WTC11 (cell line): ENCODE measurements around the gene IL23A. TPM values are rescaled to one million over a fixed set of nuclear protein-coding genes. Genes with fewer than 3 reads are reported as not detected.

Source experiments
- ATAC-seq: fragments of 200-7000 bp; cut with Tn5 transposase; 2 replicates; pipeline ENCODE4 v1.10.0; 2021; ENCODE audit warnings: mild to moderate bottlenecking, moderate library complexity
- CTCF ChIA-PET: fragments of 300-600 bp; sonication (Branson Sonifier 250); formaldehyde crosslinking; loops from one replicate; lab custom pipeline; 2021; ENCODE audit warnings: antibody characterized with exemption; lab: Charles Lee
- POLR2A ChIA-PET: fragments of 350-600 bp; sonication (Branson Sonifier 250); formaldehyde crosslinking; loops from one replicate; lab custom pipeline; 2021; ENCODE audit warnings: antibody characterized with exemption; lab: Charles Lee
- DNase-seq: peaks from one replicate; pipeline ENCODE4 v3.0.0; 2021; ENCODE audit warnings: low spot score
- H3K27ac Mint-ChIP-seq: 2 replicates; pipeline ENCODE4 v1.8.0; 2021; ENCODE audit warnings: mixed read lengths
- H3K27me3 Mint-ChIP-seq: 2 replicates; pipeline ENCODE4 v1.8.0; 2021; ENCODE audit warnings: low read depth, mild to moderate bottlenecking, moderate library complexity, mixed read lengths
- H3K36me3 Mint-ChIP-seq: 2 replicates; pipeline ENCODE4 v1.8.0; 2021; ENCODE audit warnings: mixed read lengths
- H3K4me1 Mint-ChIP-seq: 2 replicates; pipeline ENCODE4 v1.8.0; 2022; ENCODE audit warnings: mixed read lengths
- H3K4me3 Mint-ChIP-seq: 2 replicates; pipeline ENCODE4 v1.8.0; 2021; ENCODE audit warnings: mild to moderate bottlenecking, moderate library complexity, mixed read lengths
- H3K9me3 Mint-ChIP-seq: 2 replicates; pipeline ENCODE4 v1.8.0; 2021; ENCODE audit warnings: mixed read lengths
- CREB1 ChIP-seq: sonication (generic); formaldehyde crosslinking; IDR thresholded peaks from 2 replicates; pipeline ENCODE4 v1.8.0; 2023; ENCODE audit warnings: mild to moderate bottlenecking, missing genetic modification reagents
- GABPB1 ChIP-seq: sonication (generic); formaldehyde crosslinking; IDR thresholded peaks from 2 replicates; pipeline ENCODE4 v1.8.1; 2023; ENCODE audit warnings: mild to moderate bottlenecking, missing genetic modification reagents
- GTF2I ChIP-seq: fragments of 250-450 bp; sonication (Bioruptor Pico); conservative IDR thresholded peaks from 2 replicates; pipeline ENCODE4 v1.4.0; 2021; ENCODE audit warnings: mild to moderate bottlenecking
- KAT7 ChIP-seq: sonication (generic); formaldehyde crosslinking; IDR thresholded peaks from 2 replicates; pipeline ENCODE4 v1.8.1; 2023; ENCODE audit warnings: missing genetic modification reagents, mild to moderate bottlenecking, borderline replicate concordance
- MXD4 ChIP-seq: fragments of 250-450 bp; sonication (Bioruptor Pico); IDR thresholded peaks from 2 replicates; pipeline ENCODE4 v1.8.0; 2021; ENCODE audit warnings: mild to moderate bottlenecking, moderate library complexity, borderline replicate concordance
- NFYB ChIP-seq: sonication (generic); formaldehyde crosslinking; conservative IDR thresholded peaks from 2 replicates; pipeline ENCODE4 v1.8.0; 2022; ENCODE audit warnings: low read depth, missing genetic modification reagents
- RELA ChIP-seq: sonication (generic); formaldehyde crosslinking; IDR thresholded peaks from 2 replicates; pipeline ENCODE4 v1.8.1; 2022; ENCODE audit warnings: missing genetic modification reagents, mild to moderate bottlenecking, borderline replicate concordance
- RORB ChIP-seq: fragments of 250-450 bp; sonication (Bioruptor Pico); IDR thresholded peaks from 2 replicates; pipeline ENCODE4 v1.9.0; 2021; ENCODE audit warnings: mild to moderate bottlenecking
- SMAD3 ChIP-seq: sonication (generic); formaldehyde crosslinking; IDR thresholded peaks from 2 replicates; pipeline ENCODE4 v1.8.0; 2022; ENCODE audit warnings: missing genetic modification reagents, mild to moderate bottlenecking, borderline replicate concordance
- SMAD4 ChIP-seq: sonication (generic); formaldehyde crosslinking; IDR thresholded peaks from 2 replicates; pipeline ENCODE4 v1.8.0; 2022; ENCODE audit warnings: mild to moderate bottlenecking, missing genetic modification reagents
- SOX15 ChIP-seq: fragments of 250-450 bp; sonication (Bioruptor Pico); IDR thresholded peaks from 2 replicates; pipeline ENCODE4 v1.9.0; 2021; ENCODE audit warnings: mild to moderate bottlenecking
- TEAD1 ChIP-seq: sonication (generic); formaldehyde crosslinking; IDR thresholded peaks from 2 replicates; pipeline ENCODE4 v1.8.0; 2022; ENCODE audit warnings: mild to moderate bottlenecking, missing genetic modification reagents
- TEAD4 ChIP-seq: sonication (generic); formaldehyde crosslinking; IDR thresholded peaks from 2 replicates; pipeline ENCODE4 v1.8.0; 2022; ENCODE audit warnings: mild to moderate bottlenecking, missing genetic modification reagents
- TP53 ChIP-seq: sonication (generic); formaldehyde crosslinking; IDR thresholded peaks from 2 replicates; pipeline ENCODE4 v1.8.1; 2023; ENCODE audit warnings: mild to moderate bottlenecking, missing genetic modification reagents
- ZBTB21 ChIP-seq: sonication (generic); formaldehyde crosslinking; IDR thresholded peaks from 2 replicates; pipeline ENCODE4 v1.8.1; 2023; ENCODE audit warnings: mild to moderate bottlenecking, missing genetic modification reagents, borderline replicate concordance
- ZNF219 ChIP-seq: sonication (generic); formaldehyde crosslinking; IDR thresholded peaks from 2 replicates; pipeline ENCODE4 v1.8.0; 2023; ENCODE audit warnings: missing genetic modification reagents, mild to moderate bottlenecking, borderline replicate concordance
- ZNF232 ChIP-seq: sonication (generic); formaldehyde crosslinking; IDR thresholded peaks from 2 replicates; pipeline ENCODE4 v1.8.0; 2022; ENCODE audit warnings: mild to moderate bottlenecking, missing genetic modification reagents
- ZNF423 ChIP-seq: fragments of 250-450 bp; sonication (Bioruptor Pico); IDR thresholded peaks from 2 replicates; pipeline ENCODE4 v2.1.2; 2022; ENCODE audit warnings: mild to moderate bottlenecking, moderate library complexity
- total RNA-seq: library from RNA; stranded (reverse); gene quantifications from 3 replicates; pipeline ENCODE4 v1.2.3, GENCODE V29; 2021
- TF ChIP-seq, protein P1 (sequence below): fragments of 250-450 bp; sonication (Bioruptor Pico); IDR thresholded peaks from 2 replicates; pipeline ENCODE4 v1.9.0; 2021; ENCODE audit warnings: moderate library complexity, mild to moderate bottlenecking, inconsistent platforms, borderline replicate concordance
- TF ChIP-seq, protein P2 (sequence below): sonication (generic); formaldehyde crosslinking; IDR thresholded peaks from 2 replicates; pipeline ENCODE4 v1.8.1; 2022; ENCODE audit warnings: low read depth, mild to moderate bottlenecking, moderate library complexity, missing genetic modification reagents, borderline replicate concordance
- TF ChIP-seq, protein P3 (sequence below): sonication (generic); formaldehyde crosslinking; conservative IDR thresholded peaks from 2 replicates; pipeline ENCODE4 v1.8.1; 2023; ENCODE audit warnings: mild to moderate bottlenecking, low read depth, missing genetic modification reagents, moderate library complexity
- TF ChIP-seq, protein P4 (sequence below): sonication (generic); formaldehyde crosslinking; IDR thresholded peaks from 2 replicates; pipeline ENCODE4 v1.8.1; 2023; ENCODE audit warnings: mild to moderate bottlenecking, moderate library complexity, missing genetic modification reagents
- TF ChIP-seq, protein P5 (sequence below): sonication (generic); formaldehyde crosslinking; IDR thresholded peaks from 2 replicates; pipeline ENCODE4 v1.8.1; 2023; ENCODE audit warnings: mild to moderate bottlenecking, missing genetic modification reagents, moderate library complexity

Gene IL23A
- total RNA-seq, 1 experiment from 2014 or later, result 2.9 TPM

DNA sequence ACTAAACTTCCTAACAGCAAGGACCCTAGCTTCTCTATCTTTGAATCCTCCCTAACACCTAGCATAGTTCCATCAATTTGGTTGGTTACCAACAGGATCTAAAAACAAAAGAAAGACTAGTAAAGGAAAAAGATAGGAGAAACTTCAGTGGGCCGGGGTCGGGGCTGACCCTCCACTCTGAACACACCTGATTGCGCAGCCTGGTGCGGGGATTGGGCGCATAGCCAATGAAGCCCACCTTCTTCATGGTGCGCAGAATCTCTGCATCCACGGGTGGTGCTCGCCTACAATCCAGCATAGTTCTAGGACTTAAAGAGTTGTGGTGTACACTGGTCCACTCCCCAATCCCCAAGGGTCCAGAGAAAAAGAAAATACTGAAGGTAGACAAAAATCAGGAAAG, 12.6 kb upstream of the IL23A start:
- no peak for ATAC-seq
- TF ChIP-seq ZBTB21, result no peak
- no peak for TF ChIP-seq MXD4 (CRISPR knock-in tag)
- TF ChIP-seq SOX15 (CRISPR knock-in tag), result no peak
- TF ChIP-seq, protein P1, sequence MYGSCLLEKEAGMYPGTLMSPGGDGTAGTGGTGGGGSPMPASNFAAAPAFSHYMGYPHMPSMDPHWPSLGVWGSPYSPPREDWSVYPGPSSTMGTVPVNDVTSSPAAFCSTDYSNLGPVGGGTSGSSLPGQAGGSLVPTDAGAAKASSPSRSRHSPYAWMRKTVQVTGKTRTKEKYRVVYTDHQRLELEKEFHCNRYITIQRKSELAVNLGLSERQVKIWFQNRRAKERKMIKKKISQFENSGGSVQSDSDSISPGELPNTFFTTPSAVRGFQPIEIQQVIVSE (CRISPR knock-in tag), result no peak
- TF ChIP-seq, protein P2, sequence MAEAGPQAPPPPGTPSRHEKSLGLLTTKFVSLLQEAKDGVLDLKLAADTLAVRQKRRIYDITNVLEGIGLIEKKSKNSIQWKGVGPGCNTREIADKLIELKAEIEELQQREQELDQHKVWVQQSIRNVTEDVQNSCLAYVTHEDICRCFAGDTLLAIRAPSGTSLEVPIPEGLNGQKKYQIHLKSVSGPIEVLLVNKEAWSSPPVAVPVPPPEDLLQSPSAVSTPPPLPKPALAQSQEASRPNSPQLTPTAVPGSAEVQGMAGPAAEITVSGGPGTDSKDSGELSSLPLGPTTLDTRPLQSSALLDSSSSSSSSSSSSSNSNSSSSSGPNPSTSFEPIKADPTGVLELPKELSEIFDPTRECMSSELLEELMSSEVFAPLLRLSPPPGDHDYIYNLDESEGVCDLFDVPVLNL, result no peak
- no peak for TF ChIP-seq ZNF423 (CRISPR knock-in tag)
- no peak for TF ChIP-seq SMAD4 (CRISPR knock-in tag)
- TF ChIP-seq, protein P3, sequence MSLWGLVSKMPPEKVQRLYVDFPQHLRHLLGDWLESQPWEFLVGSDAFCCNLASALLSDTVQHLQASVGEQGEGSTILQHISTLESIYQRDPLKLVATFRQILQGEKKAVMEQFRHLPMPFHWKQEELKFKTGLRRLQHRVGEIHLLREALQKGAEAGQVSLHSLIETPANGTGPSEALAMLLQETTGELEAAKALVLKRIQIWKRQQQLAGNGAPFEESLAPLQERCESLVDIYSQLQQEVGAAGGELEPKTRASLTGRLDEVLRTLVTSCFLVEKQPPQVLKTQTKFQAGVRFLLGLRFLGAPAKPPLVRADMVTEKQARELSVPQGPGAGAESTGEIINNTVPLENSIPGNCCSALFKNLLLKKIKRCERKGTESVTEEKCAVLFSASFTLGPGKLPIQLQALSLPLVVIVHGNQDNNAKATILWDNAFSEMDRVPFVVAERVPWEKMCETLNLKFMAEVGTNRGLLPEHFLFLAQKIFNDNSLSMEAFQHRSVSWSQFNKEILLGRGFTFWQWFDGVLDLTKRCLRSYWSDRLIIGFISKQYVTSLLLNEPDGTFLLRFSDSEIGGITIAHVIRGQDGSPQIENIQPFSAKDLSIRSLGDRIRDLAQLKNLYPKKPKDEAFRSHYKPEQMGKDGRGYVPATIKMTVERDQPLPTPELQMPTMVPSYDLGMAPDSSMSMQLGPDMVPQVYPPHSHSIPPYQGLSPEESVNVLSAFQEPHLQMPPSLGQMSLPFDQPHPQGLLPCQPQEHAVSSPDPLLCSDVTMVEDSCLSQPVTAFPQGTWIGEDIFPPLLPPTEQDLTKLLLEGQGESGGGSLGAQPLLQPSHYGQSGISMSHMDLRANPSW (CRISPR knock-in tag), result no peak
- no peak for TF ChIP-seq NFYB (CRISPR knock-in tag)
- TF ChIP-seq RORB (CRISPR knock-in tag), result no peak
- no peak for TF ChIP-seq KAT7
- TF ChIP-seq, protein P4, sequence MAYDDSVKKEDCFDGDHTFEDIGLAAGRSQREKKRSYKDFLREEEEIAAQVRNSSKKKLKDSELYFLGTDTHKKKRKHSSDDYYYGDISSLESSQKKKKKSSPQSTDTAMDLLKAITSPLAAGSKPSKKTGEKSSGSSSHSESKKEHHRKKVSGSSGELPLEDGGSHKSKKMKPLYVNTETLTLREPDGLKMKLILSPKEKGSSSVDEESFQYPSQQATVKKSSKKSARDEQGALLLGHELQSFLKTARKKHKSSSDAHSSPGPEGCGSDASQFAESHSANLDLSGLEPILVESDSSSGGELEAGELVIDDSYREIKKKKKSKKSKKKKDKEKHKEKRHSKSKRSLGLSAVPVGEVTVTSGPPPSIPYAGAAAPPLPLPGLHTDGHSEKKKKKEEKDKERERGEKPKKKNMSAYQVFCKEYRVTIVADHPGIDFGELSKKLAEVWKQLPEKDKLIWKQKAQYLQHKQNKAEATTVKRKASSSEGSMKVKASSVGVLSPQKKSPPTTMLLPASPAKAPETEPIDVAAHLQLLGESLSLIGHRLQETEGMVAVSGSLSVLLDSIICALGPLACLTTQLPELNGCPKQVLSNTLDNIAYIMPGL (CRISPR knock-in tag), result no peak
- TF ChIP-seq CREB1, result no peak
- no peak overlapping the region for H3K4me3 Mint-ChIP-seq

DNA sequence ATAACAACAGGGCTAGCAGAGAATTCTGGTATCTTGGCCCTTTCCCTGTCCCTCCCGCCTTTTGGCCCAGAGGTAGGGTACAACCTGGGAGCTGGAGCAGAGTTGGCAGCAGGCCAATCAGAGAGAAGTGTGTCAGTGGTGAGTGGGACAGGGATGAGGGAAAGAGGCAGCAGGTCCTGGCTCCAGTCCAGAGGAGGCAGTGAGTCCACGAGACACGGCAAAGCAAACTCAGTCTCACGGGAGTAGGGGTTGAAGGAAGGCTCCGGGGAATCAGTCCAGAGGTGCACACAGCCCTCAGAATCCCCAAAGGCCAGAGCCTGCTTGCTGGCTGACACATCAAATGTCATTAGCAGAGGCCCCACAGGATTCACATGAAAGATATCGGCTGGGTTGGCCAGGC, 12.2 kb upstream of the IL23A start:
- ATAC-seq (no peak), DNase-seq (no peak)
- Mint-ChIP-seq H3K27me3 (no peaks in the 10 kb centered on the region), H3K27ac (no peak overlapping the region), H3K4me3 (no peak overlapping the region), H3K36me3 (peaks cover 39% of the 10 kb centered on the region), H3K9me3 (no peaks in the 10 kb centered on the region), H3K4me1 (no peaks in the 10 kb centered on the region)
- CTCF ChIA-PET, result no interaction called here
- POLR2A ChIA-PET, result no interaction called here
- TF ChIP-seq TEAD1 (CRISPR knock-in tag) (no peak), TEAD4 (CRISPR knock-in tag) (no peak), SMAD3 (CRISPR knock-in tag) (no peak), GABPB1 (CRISPR knock-in tag) (no peak), CREB1 (no peak), ZNF219 (CRISPR knock-in tag) (no peak), ZNF423 (CRISPR knock-in tag) (no peak), ZNF232 (CRISPR knock-in tag) (no peak), TP53 (CRISPR knock-in tag) (no peak), GTF2I (no peak), RELA (CRISPR knock-in tag) (no peak)
- TF ChIP-seq, protein P3 (CRISPR knock-in tag), result no peak
- TF ChIP-seq, protein P5, sequence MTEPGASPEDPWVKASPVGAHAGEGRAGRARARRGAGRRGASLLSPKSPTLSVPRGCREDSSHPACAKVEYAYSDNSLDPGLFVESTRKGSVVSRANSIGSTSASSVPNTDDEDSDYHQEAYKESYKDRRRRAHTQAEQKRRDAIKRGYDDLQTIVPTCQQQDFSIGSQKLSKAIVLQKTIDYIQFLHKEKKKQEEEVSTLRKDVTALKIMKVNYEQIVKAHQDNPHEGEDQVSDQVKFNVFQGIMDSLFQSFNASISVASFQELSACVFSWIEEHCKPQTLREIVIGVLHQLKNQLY, result no peak

More for the DNA sequence above, 12.6 kb upstream of the IL23A start:
- H3K4me1 Mint-ChIP-seq, result no peaks in the 10 kb centered on the region
- H3K9me3 Mint-ChIP-seq, result no peaks in the 10 kb centered on the region
- H3K36me3 Mint-ChIP-seq, result peaks cover 39% of the 10 kb centered on the region
- DNase-seq, result no peak
- ChIA-PET POLR2A (no interaction called here), CTCF (no interaction called here)
- H3K27me3 Mint-ChIP-seq, result no peaks in the 10 kb centered on the region
- H3K27ac Mint-ChIP-seq, result no peak overlapping the region
